ENCODE measurements around the gene SIGLEC10. TPM values are rescaled to one million over a fixed set of nuclear protein-coding genes. Genes with fewer than 3 reads are reported as not detected.

Gene SIGLEC10
- polyA plus RNA-seq, 1 experiment, result not detected

GRCh38 chr19:51380379-51380778 is 37.1 kb downstream of the SIGLEC10 start:
- Histone ChIP-seq H3K27me3 (ENCODE audit: control insufficient read depth, insufficient read depth, low read length) (no peaks in the 10 kb centered on the region), H3K36me3 (ENCODE audit: control insufficient read depth, insufficient read depth, low read length) (no peaks in the 10 kb centered on the region), H3K4me3 (ENCODE audit: low read depth, low read length) (no peak overlapping the region)
- CTCF ChIA-PET, result no interaction called here
- POLR2A ChIA-PET, result no interaction called here
- DNase-seq (ENCODE audit: low read depth), result no peak
- TF ChIP-seq CTCF (IDR thresholded peaks at IDR 0.05; ENCODE audit: insufficient read depth, low read depth, low read length), result no peak

- Histone ChIP-seq H3K4me3 (ENCODE audit: low read depth, low read length) (no peak overlapping the region), H3K27me3 (ENCODE audit: control insufficient read depth, insufficient read depth, low read length) (peaks cover 2% of the 10 kb centered on the region; the same call in 1 of the 2 replicates), H3K36me3 (ENCODE audit: control insufficient read depth, insufficient read depth, low read length) (no peaks in the 10 kb centered on the region)
- no peak for TF ChIP-seq CTCF (IDR thresholded peaks at IDR 0.05; ENCODE audit: insufficient read depth, low read depth, low read length)
- DNase-seq (ENCODE audit: low read depth), result no peak
- POLR2A ChIA-PET, result no interaction called here
- CTCF ChIA-PET, result no interaction called here
Measured at GRCh38 chr19:51377422-51377821, 40.0 kb downstream of the SIGLEC10 start.

- ChIA-PET CTCF (no interaction called here), POLR2A (no interaction called here)
- TF ChIP-seq CTCF (IDR thresholded peaks at IDR 0.05; ENCODE audit: insufficient read depth, low read depth, low read length), result no peak
- DNase-seq (ENCODE audit: low read depth), result no peak
- H3K4me3 ChIP-seq (ENCODE audit: low read depth, low read length), result no peak overlapping the region
- H3K36me3 ChIP-seq (ENCODE audit: control insufficient read depth, insufficient read depth, low read length), result no peaks in the 10 kb centered on the region
- peaks cover 2% of the 10 kb centered on the region; the same call in 1 of the 2 replicates for H3K27me3 ChIP-seq (ENCODE audit: control insufficient read depth, insufficient read depth, low read length)
Measured at GRCh38 chr19:51375504-51376221, 41.8 kb downstream of the SIGLEC10 start.

- TF ChIP-seq CTCF (IDR thresholded peaks at IDR 0.05; ENCODE audit: insufficient read depth, low read depth, low read length), result no peak
- Histone ChIP-seq H3K27me3 (ENCODE audit: control insufficient read depth, insufficient read depth, low read length) (peaks cover 2% of the 10 kb centered on the region; the same call in 1 of the 2 replicates), H3K4me3 (ENCODE audit: low read depth, low read length) (no peak within 1 kb of the TSS), H3K36me3 (ENCODE audit: control insufficient read depth, insufficient read depth, low read length) (no peaks in the 10 kb centered on the region)
- ChIA-PET CTCF (no interaction called here), POLR2A (no interaction called here)
- no peak for DNase-seq (ENCODE audit: low read depth)
Measured at GRCh38 chr19:51372649-51373504, 44.6 kb downstream of the SIGLEC10 start, which contains the start of gene NKG7. Gene NKG7, minus strand, starts transcription at chr19:51372654. Its CDS starts 119 bp downstream, at chr19:51372535.

- ChIA-PET CTCF (interaction anchor here (1.3 kb wide), 1 partner anchor 49 kb away, joined by 3 read pairs; no protein-coding TSS in a partner anchor), POLR2A (no interaction called here)
- H3K36me3 ChIP-seq (ENCODE audit: control insufficient read depth, insufficient read depth, low read length), result no peaks in the 10 kb centered on the region
- peaks cover 2% of the 10 kb centered on the region; the same call in 1 of the 2 replicates for H3K27me3 ChIP-seq (ENCODE audit: control insufficient read depth, insufficient read depth, low read length)
- no peak for TF ChIP-seq CTCF (IDR thresholded peaks at IDR 0.05; ENCODE audit: insufficient read depth, low read depth, low read length)
- no peak for DNase-seq (ENCODE audit: low read depth)
- no peak overlapping the region for H3K4me3 ChIP-seq (ENCODE audit: low read depth, low read length)
Measured at GRCh38 chr19:51372021-51372648, 45.3 kb downstream of the SIGLEC10 start.
